GM03348 (cell line): ENCODE measurements around the gene MACROD2.
"Not testable (repeated sequence)": the region's sequence is repeated elsewhere in the genome, so short reads cannot be mapped to it uniquely, and the experiment has no call there.

Experiments used
- DNase-seq: peaks from one replicate; pipeline ENCODE4 v3.0.0; 2012; ENCODE audit warnings: low spot score

The MACROD2 gene

GRCh38 chr20:15965165-15965564, 1969.8 kb downstream of the MACROD2 start:
- no peak for DNase-seq

- DNase-seq: no peak
These were observed 1972.0 kb downstream of the MACROD2 start for GRCh38 chr20:15967334-15967733.

- no peak for DNase-seq
These were observed 1980.9 kb downstream of the MACROD2 start for GRCh38 chr20:15976047-15976736.

- DNase-seq: no peak
These were observed 1981.7 kb downstream of the MACROD2 start for GRCh38 chr20:15977026-15977425.

DNA sequence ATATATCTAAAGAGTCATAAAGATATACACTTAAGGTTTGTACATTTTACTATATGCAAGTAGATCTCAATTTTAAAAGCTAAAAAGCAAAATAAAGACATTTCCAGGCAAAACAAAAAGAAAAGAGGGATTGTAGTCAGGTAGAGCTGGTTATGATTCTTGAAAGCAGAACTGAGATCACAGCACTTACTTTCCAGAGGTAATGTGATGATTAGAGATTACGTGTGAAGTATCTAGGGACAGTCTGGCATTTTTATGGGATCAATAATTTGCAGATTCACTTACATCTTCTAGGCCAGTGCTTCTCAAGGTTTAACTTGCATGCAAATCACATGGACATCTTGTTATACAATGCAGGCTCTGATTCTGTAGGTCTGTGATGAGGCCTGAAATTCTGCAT, 1982.4 kb downstream of the MACROD2 start:
- DNase-seq: no peak

- DNase-seq: not testable (repeated sequence)
These were observed 1990.4 kb downstream of the MACROD2 start for GRCh38 chr20:15985494-15986368.

DNA sequence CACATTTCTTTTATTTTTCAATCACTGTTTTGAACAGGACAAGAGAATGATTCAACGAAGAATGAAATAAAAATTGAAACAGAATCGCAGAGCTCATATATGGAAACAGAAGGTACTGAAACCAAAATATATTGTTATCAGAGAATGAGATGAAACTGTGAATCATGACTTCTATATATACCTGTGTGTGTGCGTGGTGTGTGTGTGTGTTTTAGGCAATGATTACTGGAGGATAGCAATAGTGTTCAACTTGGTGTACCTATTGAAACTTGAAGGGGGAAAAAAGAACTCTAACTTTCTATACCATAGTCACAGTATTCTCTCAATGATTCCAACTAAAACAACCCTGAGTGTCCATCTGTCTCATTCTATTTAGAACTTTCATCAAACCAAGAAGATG, 1991.4 kb downstream of the MACROD2 start:
- no peak for DNase-seq

- no peak for DNase-seq
These were observed 1996.0 kb downstream of the MACROD2 start for GRCh38 chr20:15991279-15991678.

DNA sequence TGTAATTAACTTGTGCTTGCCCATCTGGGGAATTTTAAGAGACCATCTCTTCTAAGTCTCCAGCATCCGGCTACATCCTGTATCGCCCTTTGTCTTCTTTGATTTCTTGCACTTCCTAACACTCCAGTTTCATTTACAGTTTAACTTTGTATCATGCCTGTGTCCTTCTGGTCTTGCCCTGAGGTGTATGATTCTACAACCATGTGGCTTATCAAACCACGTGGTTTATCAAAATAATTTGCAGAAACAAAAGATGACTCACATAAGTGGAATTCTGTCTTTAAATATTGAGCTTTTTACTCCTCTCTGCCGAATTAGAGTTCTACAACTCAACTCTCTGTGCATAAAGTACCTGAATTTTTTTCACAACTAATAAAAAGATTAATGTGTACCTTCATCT, 1997.2 kb downstream of the MACROD2 start:
- no peak for DNase-seq

GRCh38 chr20:16000112-16000511, 2004.8 kb downstream of the MACROD2 start:
- no peak for DNase-seq

DNA sequence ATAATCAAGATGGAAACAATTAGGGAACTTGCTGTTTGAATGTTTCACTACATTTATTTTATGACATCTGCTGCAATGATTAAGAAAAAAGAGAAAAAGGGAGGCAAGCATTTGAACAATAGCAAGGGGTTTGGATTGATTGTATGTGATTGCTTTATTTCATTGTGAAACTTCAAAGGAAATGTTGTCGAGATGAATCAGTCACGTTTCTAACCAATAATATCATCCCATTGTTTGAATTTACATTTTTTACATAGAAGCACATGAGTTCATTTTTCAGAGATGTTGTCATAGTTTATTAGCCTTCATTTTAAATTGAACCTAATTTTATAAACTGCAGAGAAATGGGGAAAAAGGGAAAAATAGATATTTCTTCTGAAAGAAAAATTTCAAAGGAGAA, 2006.0 kb downstream of the MACROD2 start:
- no peak for DNase-seq

DNA sequence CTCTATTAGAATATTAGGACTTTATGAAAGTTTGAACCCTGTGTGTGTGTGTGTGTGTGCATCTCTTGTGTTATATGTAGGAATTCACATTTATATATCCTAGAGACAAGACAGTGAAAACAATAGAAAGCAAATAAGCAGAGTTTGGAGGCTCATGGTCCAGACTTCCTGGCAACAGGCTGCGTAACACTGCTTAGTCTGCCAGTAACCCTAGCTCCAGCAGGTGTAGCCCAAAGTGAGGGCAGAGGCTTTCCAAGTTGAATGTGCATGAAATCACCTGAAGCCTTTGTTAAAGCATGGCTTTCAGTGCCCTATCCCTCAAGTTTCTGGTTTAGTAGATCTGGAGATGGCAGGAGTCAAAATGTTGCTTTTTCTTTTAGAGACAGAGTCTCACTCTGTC, 2008.0 kb downstream of the MACROD2 start:
- no peak for DNase-seq

GRCh38 chr20:16004108-16004854, 2009.0 kb downstream of the MACROD2 start:
- no peak for DNase-seq

GRCh38 chr20:16005021-16005914, 2010.0 kb downstream of the MACROD2 start:
- no peak for DNase-seq

GRCh38 chr20:16005915-16006493, 2010.7 kb downstream of the MACROD2 start:
- no peak for DNase-seq

- DNase-seq: no peak
These were observed 2011.8 kb downstream of the MACROD2 start for GRCh38 chr20:16007164-16007563.

GRCh38 chr20:16007962-16008361, 2012.6 kb downstream of the MACROD2 start:
- DNase-seq: no peak

DNA sequence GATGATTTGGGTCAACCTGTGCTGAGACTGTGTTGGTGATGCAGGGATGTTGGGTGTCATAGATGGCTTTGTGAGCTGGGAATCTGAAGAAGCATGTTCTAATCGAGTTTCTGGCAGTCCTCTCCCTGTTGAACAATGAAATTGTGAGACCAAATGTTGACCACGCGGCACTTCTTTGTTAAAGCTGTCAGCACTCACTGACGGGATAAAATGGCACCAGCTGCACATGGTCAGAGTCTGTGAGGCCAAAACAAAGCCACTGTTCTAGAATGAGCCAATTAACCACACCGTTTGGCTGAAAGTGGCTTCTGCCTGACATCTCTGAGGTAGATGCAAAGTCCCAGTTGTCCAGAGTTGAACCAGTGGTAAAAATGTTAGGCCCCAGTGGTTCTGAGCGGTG, 2015.7 kb downstream of the MACROD2 start:
- no peak for DNase-seq

GRCh38 chr20:16011519-16011918, 2016.2 kb downstream of the MACROD2 start:
- no peak for DNase-seq

- not testable (repeated sequence) for DNase-seq
These were observed 2017.6 kb downstream of the MACROD2 start for GRCh38 chr20:16012934-16013333.

- DNase-seq: no peak
These were observed 2018.3 kb downstream of the MACROD2 start for GRCh38 chr20:16013631-16014030.
